HG02852 (cell line): ENCODE measurements around the gene OLFML2A.

Source experiments
- ATAC-seq: cut with Tn5 transposase; IDR thresholded peaks from one replicate; pipeline ENCODE4 v1.9.1; 2021; ENCODE audit warnings: mild to moderate bottlenecking, moderate library complexity; ENCODE audit not compliant: unreplicated experiment

Gene OLFML2A

DNA sequence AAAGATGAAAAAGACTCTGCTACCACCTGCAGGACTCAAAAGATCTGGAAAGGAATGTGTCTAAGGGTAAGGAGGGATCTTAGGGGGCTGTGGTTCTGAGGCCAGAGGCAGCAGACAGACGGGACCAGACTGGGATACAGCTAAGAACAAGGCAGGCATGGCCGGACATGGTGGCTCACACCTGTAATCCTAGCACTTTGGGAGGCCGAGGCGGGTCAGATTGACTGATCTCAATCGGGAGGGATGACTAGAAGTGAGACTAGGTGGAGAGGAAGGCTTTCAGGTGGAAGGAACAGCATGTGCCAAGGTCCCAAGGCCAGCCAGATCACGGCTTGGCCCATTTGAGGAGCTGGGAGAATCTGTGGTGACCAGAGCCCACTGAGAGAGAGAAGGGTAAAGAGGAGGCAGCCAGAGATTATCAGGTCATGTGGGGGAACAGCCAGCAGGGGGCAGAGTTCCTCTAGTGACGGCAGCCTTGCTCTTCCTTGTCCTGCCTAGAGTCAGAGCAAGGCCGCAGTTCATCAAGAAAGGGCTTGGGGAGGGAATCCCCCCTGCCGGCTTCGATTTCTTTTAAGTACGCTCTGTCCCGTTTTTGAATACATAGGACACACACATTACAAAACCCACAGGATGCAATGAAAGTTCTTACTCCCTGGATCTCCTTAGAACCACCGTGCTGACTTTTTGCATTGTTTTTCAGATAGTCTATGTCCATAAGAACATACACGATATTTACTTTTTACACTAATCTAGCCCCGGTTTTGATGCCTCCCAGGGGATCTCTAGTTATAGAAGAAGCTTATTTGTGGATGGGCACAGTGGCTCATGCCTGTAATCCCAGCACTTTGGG lies 2.6 kb upstream of the OLFML2A start:
- no peak for ATAC-seq

DNA sequence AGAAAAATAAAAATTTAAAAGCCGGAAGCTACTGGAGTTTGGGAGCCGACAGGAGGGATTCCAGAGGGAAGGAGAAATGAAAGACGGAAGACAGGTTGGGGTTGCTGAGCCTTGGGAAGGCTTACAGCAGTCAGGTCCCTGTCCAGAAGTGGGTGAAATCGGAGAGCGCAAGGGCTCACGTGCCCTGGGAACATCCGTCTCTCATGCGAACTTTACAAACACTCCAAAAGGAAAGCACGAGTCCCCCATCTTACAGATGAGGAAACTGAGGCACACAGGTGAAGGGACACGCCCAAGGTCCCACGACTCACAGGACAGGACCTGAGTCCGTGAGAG lies 347 bp upstream of the OLFML2A start:
- ATAC-seq: no peak

DNA sequence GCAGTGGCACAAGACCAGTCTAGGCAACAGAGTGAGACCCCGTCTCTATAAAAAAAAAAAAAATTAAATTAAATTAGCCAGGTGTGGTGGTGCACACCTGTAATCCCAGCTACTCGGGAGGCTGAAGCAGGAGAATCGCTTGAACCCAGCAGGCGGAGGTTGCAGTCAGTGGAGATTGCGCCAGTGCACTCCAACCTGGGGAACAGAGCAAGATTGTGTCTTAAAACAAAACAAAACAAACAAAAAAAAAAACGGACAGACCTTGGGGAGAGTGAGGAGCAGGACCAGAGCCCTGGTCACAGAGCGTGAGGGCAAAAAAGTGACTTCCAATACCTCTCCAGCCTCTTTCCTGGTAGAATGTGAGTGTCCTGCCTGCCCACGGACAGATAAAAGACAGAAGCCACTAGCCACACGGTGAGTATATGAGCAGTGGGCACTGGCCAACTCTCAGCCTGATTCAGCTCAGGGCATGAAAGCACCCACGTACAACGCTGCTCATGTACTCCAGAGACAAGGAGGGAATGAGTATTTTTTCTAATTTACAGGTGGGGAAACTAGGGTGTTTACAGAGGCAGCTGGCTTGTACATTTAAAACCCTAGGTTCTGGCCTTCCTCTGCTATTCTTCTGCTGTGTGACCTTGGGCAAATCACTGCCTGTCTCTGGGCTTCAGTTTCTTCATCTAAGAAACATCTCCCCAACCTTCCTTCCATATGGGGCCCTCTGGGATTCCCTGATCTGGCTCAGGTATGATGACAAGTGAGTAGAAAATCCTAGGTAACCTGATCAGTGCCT lies 1.8 kb downstream of the OLFML2A start:
- ATAC-seq: no peak

DNA sequence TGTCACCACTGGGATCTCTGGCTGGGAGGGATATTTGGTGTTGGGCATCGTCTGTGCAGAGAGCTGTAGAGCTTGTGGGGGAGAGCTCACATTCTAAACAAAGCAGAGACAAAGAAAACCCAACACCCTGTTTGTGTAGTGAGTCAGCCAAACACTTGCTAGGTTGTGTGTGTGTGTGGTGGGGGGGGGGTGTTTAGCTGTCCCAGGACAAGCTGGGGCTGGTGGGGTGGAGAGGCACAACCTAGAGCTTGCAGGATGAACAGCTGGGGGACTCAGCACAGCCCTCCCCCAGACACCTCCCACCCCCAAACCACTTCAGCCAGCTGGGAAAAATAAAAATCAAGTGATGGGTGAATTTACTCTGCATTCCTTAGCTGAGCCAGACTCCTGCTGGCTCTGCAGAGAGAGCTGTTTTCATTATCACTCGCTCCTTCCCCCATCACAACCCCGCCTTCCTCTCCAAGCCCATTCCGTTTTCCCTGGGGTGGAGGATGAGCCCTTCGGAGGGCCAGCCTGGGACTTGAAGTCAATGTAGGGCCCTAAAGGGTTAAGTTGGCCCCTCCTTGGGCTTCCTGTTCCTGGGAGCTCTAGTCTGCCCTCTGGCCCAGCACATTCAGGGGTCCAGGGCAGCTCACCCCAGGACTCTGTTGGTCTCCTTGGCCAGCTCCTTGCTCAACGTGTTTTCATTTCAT lies 2.6 kb downstream of the OLFML2A start:
- ATAC-seq: no peak

DNA sequence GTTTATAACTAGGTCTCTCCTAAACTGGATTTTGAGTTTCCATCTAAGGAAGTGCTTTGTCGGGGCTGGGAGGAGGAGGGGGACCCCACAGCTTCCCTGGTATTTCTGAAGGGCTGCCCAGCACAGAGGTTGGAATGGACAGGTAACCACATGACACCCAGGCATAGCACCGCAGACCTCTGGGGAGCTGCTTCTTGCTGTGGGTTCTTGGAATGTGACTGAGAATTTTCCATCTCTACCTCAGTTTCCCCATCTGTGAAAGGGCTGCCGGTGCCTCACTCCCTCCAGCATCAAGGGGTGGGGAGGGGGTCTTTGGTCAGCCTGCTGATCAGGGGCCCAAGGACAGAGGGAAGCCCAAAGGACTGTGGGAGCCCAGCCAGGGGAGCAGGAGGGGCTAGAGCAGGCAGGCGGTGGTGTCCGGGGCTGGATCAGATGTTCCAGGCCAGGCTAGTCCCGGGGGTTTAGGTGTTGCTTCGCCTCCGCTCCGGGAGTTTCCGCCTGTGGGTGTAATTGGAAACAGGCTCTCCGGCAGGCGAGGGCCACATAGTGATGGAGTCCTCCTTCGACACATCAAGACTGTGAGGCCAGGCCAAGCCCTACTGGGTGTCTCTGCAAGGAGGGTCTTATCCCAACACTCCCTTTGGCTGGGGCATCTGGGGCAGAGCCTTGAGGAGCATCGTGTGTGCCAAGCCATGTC lies 3.3 kb downstream of the OLFML2A start:
- no peak for ATAC-seq

DNA sequence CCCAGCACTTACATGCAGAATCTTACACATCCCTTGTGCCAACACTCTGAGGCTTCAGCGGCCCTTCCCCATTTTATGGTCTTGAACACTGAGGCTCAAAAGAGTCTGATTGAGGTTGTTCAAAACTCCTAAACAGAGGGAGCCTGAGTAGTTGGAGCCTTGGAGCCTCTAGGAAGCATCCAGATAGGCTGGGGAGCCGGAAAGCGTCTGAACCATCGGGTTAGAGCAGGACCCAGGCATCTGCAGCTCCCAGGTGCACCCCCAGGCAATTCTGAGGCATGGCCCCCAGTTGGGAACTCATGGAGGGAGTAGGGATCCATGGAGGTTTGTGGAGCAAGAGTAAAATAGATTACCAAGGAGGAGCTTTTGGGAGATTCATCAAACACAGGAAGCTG lies 3.8 kb downstream of the OLFML2A start:
- ATAC-seq: no peak

DNA sequence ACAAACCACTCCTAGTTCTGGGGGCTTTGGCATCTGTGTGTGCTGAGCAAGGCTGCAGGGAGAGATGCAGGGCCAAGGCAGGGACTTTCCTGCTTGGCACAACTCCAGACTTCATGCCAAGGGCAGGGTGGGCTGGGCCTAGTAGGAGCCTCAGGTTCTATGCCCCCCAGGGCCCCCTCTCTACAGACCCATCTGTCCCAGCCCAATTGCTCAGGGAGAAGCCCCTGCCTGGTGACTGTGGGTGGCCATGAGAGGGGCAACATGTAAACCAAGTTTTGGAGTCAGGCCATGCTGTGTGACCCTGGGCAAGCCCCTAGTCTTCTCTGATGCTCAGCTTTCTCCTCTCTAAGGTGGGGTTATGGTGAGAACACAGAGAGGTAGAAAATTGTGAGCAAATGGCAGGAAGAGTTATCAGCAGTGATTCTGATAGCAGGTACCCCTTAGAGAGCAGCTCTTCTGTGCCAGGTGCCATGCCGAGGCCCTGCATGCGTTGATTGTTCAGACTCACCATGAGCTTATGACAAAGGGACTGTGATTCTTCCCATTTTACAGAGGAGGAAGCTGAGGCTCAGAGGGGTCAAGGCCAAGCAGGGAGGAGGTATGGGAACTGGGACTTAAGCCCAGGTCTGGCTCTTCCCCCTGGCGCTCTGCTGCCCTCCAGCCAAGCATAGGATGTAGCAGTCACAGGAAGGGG lies 5.2 kb downstream of the OLFML2A start:
- ATAC-seq: no peak

DNA sequence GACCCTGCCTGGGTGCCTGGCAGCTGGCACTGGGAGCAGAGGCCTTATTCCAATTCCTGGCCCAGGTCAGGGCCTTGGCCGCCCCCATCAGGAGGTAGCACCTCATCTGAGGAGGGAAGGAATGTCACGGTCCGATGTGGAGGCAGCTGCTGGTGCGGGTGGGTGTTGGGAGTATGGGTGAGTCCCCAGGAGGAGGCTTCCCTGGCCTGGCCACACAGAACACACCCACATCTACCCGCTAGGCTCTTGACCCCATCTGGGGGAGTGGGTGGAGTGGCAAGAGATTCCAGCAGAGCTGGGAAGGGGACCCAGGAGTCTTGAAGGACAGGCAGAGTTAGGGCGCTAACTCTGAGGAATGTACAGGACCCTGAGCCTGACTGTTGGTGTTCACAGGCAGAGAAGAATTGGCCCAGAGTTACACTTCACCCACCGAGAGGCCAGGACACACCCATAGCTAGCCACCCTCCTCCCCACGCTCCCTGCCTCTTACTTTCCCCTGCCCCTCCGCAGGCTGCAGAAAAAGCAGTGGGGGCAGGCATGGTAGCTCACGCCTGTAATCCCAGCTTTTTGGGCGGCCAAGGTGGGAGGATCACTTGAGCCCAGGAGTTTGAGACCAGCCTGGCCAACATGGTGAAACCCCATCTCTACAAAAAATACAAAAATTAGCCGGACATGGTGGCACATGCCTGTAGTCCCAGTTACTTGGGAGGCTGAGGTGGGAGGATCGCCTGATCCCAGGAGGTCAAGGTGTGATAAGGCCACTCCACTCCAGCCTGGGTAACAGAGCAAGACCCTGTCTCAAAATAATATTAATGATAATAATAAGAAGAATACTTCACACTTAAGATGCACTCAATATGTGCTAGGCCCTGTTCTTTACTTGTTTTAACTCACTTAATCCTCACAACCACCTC lies 6.0 kb downstream of the OLFML2A start:
- no peak for ATAC-seq

DNA sequence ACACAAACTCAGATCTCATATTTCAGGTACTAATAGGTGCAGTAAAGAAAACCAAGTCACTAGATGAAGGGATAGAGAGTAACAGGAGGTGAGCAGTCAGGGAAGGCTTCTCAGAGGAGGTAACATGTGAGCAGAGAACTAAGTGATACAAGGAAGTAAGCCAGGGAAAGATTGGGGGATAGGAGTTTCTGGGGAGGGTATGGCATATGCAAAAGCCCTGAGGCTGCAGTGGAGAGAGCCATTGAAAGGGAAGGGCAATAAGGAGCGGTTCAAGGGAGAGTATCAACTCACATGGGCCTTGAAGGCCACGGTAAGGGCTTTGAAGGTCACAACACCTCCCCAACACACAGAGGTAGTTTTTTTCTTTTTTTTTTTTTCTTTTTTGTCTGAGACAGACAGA lies 6.9 kb downstream of the OLFML2A start:
- no peak for ATAC-seq

DNA sequence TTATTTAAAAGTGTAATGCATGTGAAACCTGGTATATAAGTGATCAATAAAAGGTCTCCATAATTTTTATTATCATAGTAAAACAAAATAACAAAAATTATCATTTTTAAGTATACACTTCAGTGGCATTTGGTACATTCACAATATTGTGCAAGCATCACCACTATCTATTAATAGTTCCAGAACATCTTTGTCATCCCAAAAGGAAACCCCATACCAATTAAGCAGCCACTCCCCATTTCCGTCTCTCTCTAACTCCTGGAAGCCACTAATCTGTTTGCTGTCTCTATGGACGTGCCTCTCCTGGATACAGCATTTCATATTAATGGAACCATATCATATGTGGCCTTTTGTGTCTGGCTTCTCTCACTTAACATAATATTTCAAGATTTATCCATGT lies 7.6 kb downstream of the OLFML2A start:
- no peak for ATAC-seq

DNA sequence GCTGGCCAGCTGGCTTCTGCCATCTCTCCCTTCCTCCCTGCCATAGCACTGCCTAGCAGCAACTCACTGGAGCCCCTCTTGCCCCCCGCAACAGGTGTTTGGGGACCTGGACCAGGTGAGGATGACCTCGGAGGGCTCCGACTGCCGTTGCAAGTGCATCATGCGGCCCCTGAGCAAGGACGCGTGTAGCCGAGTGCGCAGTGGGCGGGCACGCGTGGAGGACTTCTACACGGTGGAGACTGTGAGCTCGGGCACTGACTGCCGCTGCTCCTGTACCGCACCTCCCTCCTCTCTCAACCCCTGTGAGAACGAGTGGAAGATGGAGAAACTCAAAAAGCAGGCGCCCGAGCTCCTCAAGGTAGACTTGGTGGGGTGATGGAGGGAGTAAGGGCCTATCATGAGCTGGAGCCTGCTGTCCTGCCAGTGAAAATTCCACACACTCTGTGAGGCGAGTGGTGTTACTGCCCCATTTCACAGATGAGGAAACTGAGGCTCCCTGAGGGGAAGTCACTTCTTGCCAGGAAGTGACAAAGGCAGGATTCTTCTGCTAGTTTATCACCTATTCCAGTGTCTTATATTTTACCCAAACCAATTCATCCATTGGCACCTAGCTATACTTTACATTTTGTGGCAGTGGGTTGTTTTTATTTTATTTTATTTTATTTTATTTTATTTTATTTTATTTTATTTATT lies 10.1 kb downstream of the OLFML2A start:
- ATAC-seq: no peak

DNA sequence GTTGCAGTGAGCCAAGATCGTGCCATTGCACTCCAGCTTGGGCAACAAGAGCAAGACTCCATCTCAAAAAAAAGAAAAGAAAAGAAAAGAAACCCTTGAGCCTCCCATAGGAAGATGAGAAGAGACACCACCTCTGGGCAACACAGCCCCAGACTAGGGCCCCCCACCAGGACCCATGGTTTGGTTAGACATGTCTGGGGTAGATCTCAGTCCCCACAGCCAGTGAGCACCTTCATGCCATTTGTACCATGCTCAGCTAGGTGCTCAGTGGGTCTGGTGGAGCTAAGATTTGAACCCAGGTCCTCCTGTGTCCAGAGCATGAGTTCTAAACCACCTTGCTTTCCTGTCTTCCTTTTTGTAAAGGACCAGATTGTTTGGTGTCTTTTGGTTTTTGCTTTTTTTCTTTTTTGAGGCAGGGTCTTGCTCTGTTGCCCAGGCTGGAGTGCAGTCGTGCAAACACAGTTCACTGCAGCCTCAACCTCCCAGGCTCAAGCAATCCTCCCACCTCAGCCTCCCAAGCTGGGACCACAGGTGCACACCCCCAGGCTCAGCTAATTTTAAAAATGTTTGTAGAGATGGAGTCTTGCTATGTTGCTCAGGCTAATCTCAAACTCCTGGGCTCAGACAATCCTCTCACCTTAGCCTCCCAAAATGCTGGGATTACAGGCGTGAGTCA lies 11.7 kb downstream of the OLFML2A start:
- no peak for ATAC-seq

DNA sequence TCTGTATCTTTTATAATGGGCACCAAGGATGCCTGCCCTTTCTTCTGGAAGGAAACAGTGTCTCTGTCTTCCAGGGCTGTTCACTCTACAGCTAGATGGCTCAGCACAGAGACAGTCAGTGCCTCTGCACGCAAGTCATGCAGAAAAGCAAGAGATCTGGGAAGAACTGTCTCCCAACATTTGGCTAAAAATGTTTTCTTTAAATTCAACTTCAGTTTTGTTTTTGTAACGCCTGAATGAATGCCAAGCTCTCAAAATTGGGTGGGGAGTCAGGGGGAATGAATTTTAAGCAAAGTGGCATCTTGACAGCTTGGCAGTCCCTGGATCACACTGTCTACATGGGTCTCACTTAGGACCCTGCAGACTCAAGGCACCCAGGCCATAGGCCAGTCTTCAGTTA lies 12.6 kb downstream of the OLFML2A start:
- ATAC-seq: no peak

DNA sequence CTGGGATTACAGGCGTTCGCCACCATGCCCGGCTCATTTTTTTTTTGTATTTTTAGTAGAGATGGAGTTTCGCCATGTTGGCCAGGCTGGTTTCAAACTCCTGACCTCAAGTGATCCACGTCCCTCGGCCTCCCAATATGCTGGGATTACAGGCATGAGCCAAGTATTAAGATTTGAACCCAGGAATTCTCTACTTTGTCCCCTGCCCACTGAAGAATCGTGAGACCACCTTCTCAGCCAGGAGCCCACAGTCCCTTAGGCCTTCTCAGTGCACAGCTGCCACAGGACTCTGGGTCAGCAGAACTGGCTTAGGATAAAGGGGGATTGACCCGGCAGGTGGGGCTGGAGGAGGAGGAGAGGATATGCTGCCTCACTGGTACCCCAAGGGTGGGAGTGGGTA lies 13.4 kb downstream of the OLFML2A start:
- ATAC-seq: no peak

DNA sequence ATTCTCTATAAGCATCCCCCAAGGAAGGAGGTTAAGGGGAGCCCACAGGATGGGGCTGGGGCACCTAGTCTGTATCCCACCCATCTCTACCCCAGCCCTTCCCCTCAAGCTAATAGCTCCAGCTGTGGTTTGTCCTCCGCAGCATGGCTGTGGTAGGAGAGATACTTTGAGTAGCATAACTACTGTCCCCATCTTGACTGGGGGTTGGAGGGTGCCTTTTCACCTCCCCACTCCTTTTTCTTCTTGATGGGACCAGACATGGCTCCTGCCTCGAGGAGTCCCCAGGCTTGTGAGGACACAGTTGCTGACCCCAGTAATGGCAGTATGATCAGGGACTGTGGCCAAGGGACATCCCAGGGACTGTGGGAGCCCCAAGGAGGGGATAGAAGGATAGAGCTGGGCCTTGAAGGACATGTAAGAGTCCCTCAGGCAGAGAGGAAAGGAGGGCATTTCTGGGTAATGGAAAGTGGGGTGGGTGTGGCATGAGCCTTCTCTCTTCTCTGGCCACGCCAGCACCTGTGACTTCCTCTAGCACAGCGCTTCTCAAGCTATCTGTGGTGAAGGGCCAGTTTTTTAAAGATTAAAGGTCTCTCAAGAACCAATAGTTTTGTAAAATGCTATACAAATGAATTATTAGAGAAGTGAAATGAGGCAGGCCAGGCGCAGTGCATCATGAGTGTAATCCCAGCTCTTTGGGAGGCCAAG lies 14.0 kb downstream of the OLFML2A start:
- no peak for ATAC-seq

DNA sequence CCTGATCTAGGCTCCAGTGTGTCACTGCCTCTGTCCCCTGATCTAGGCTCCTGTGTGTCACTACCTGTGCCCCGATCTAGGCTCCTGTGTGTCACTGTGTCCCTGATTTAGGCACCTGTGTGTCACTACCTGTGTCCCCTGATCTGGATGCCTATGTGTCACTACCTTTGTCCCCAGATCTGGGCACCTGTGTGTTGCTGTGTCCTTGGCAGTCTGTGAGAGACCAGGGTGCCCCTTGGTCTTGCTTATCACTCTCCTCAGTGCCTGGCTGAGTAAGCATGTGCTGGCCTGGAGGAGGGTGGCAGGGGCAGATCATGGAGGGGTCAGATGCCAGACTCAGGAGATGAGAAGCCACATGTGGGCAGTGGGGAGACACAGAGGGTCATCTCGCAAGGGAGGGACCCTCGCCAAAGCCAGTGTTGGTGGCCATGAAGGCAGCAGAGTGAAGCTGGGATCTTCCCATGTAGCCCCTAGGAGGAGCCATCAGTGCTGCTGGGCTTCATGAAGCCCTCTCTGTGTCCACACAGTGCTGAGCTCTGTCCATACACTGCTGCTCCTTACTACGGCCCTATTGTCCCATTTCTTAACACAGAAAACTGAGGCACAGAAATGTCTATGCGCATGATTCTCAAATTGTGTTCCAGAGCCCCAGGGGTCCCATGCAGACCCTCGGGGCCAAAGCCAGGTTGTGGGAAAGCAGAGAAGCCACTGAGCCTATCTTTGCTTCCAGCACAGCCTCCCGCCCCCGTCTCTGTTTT lies 15.5 kb downstream of the OLFML2A start:
- ATAC-seq: no peak

DNA sequence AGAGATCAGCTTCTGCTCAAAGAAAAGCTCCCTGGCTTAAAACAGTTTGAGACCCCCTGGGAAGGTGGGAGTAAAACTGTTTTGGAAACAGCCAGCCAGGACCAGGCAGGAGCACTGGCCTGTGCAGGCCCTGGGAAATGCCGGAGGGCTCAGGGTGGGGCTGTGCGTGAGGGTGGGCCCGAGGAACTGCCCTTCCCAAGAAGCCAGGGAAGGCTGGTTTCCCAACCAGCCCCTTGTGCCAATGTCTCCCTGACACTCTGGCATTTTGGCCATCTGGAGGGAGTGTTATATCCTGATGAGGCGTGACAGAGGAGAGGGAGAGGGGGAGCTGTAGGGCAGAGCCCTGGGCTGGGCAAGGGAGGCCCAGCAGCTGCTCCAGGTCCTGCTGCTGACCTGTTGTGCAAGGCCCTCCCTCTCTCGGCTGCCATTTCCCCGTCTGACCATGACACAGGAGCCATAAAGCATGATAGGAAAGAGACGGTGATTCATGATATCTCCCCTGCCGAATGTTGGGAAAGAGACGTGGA lies 16.1 kb downstream of the OLFML2A start:
- no peak for ATAC-seq
